ENCODE measurements around the gene ADAMTSL1. TPM values are rescaled to one million over a fixed set of nuclear protein-coding genes. Genes with fewer than 3 reads are reported as not detected.
A peak's percentile ranks its signal among the peaks of the same experiment; 100 is the strongest.

The ADAMTSL1 gene
- total and polyA plus RNA-seq, 9 of the 15 experiments (the other 6 are each of a cell fraction or from before 2014, with no cell fraction given): 0.01 TPM; not detected in 8

DNA sequence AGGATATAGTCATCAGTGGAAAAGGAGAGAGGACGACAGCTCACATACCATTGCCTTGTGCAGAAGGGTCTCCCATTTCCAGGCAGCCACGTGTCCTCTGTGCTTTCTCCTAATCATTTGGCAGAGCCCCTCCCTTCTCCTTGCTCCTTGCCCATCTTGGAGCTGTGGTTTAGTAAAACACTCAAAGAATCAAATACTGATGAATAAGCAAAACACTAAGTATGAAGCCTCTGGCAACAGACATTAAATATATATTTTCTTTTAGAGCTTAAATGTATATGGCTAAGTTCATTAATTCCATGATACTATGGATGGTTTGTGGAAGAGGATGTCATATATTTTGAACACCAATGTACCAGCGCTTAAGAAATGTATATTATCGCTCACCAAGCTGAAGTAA lies 280.6 kb downstream of the ADAMTSL1 start:
- in situ Hi-C loops (cut with MboI) (no loop called here), intact Hi-C loops (cut with micrococcal nuclease) (no loop called here)
- H3K79me2 ChIP-seq (ENCODE audit: control insufficient read depth, insufficient read depth, low read length): no peaks in the 10 kb centered on the region
- no peaks in the 10 kb centered on the region for H4K20me1 ChIP-seq (replicated peaks; ENCODE audit: control insufficient read depth, insufficient read depth, low read length)
- ChIA-PET POLR2A (no interaction called here), CTCF (ENCODE audit: low intra/inter-chr PET ratio) (no interaction called here)
- WGBS (ENCODE audit: insufficient coverage, low coverage, missing lambda C conversion rate): 2% methylated on average over 4 of the region's 4 CpGs
- no peaks in the 10 kb centered on the region for H3K9me1 ChIP-seq (ENCODE audit: control insufficient read depth, insufficient read depth, low read length)
- BruUV-seq (replicated peaks): no TSS peak
- no peak overlapping the region for H3K27ac ChIP-seq (ENCODE audit: extremely low read depth, low read depth, low read length)
- no peak overlapping the region for H3K4me3 ChIP-seq
- no peak overlapping the region for H3K9ac ChIP-seq (ENCODE audit: insufficient read depth in 1 of 2, low read depth in 2 of 2, low read length in 2 of 2)
- no peaks in the 10 kb centered on the region for H3K9me3 ChIP-seq (replicated peaks; ENCODE audit: control insufficient read depth, insufficient read depth, low read depth, low read length)
- no peaks in the 10 kb centered on the region for H3K4me1 ChIP-seq (replicated peaks in 1 of 2; ENCODE audit: control insufficient read depth in 2 of 2, insufficient read depth in 2 of 2, low read length in 2 of 2)
- FAIRE-seq (no peak), DNase-seq (ENCODE audit: extremely low read depth in 1 of 4, low spot score in 3 of 4) (no peak), ATAC-seq (no peak)
- no peak overlapping the region for H2AFZ ChIP-seq (ENCODE audit: low read depth, low read length)
- H3K4me2 ChIP-seq (ENCODE audit: insufficient read depth, low read length): no peak overlapping the region
- no peaks in the 10 kb centered on the region for H3K36me3 ChIP-seq (ENCODE audit: control insufficient read depth, insufficient read depth, low read length)
- TF ChIP-seq ZBTB7A (IDR thresholded peaks at IDR 0.05; ENCODE audit: borderline replicate concordance, control insufficient read depth, low read depth, low read length): no peak
- TF ChIP-seq TGIF2 (CRISPR knock-in tag; IDR thresholded peaks at IDR 0.05): no peak
- TF ChIP-seq L3MBTL2 (IDR thresholded peaks at IDR 0.05): no peak
- TF ChIP-seq ZBTB1 (CRISPR knock-in tag; IDR thresholded peaks at IDR 0.05; ENCODE audit: borderline replicate concordance, low read depth): no peak
- TF ChIP-seq FOXJ3 (CRISPR knock-in tag; IDR thresholded peaks at IDR 0.05): no peak
- TF ChIP-seq CBX3 (IDR thresholded peaks at IDR 0.05; ENCODE audit: borderline replicate concordance in 1 of 2, low read length in 2 of 2): no peak
- H3K27me3 ChIP-seq (ENCODE audit: control insufficient read depth in 2 of 2, insufficient read depth in 2 of 2, low read length in 2 of 2): no peaks in the 10 kb centered on the region

GRCh38 chr9:18755263-18755662 lies 281.3 kb downstream of the ADAMTSL1 start:
- no peaks in the 10 kb centered on the region for H3K9me3 ChIP-seq (replicated peaks; ENCODE audit: control insufficient read depth, insufficient read depth, low read depth, low read length)
- no TSS peak for BruUV-seq (replicated peaks)
- no peak overlapping the region for H3K9ac ChIP-seq (ENCODE audit: insufficient read depth in 1 of 2, low read depth in 2 of 2, low read length in 2 of 2)
- no peaks in the 10 kb centered on the region for H3K79me2 ChIP-seq (ENCODE audit: control insufficient read depth, insufficient read depth, low read length)
- H4K20me1 ChIP-seq (replicated peaks; ENCODE audit: control insufficient read depth, insufficient read depth, low read length): no peaks in the 10 kb centered on the region
- no peak for DNase-seq (ENCODE audit: extremely low read depth in 1 of 4, low spot score in 3 of 4)
- intact Hi-C loops (cut with micrococcal nuclease) (no loop called here), in situ Hi-C loops (cut with MboI) (no loop called here)
- WGBS (ENCODE audit: insufficient coverage, low coverage, missing lambda C conversion rate): 4% methylated on average over 2 of the region's 2 CpGs
- no peak for ATAC-seq
- H3K36me3 ChIP-seq (ENCODE audit: control insufficient read depth, insufficient read depth, low read length): no peaks in the 10 kb centered on the region
- ChIA-PET CTCF (ENCODE audit: low intra/inter-chr PET ratio) (no interaction called here), POLR2A (interaction anchor here (0.6 kb wide), 1 partner anchor 13 kb away, joined by 3 read pairs; no protein-coding TSS in a partner anchor)
- no peak for FAIRE-seq
- no peak overlapping the region for H3K4me2 ChIP-seq (ENCODE audit: insufficient read depth, low read length)
- H2AFZ ChIP-seq (ENCODE audit: low read depth, low read length): no peak overlapping the region
- no peaks in the 10 kb centered on the region for H3K4me1 ChIP-seq (replicated peaks in 1 of 2; ENCODE audit: control insufficient read depth in 2 of 2, insufficient read depth in 2 of 2, low read length in 2 of 2)
- no peaks in the 10 kb centered on the region for H3K9me1 ChIP-seq (ENCODE audit: control insufficient read depth, insufficient read depth, low read length)
- no peak overlapping the region for H3K27ac ChIP-seq (ENCODE audit: extremely low read depth, low read depth, low read length)
- H3K27me3 ChIP-seq (ENCODE audit: control insufficient read depth in 2 of 2, insufficient read depth in 2 of 2, low read length in 2 of 2): no peaks in the 10 kb centered on the region
- TF ChIP-seq ZNF316 (IDR thresholded peaks at IDR 0.05): peak; percentile 74
- TF ChIP-seq CBFB (CRISPR knock-in tag; IDR thresholded peaks at IDR 0.05): no peak
- no peak for TF ChIP-seq NONO (IDR thresholded peaks at IDR 0.05; ENCODE audit: low read depth in 2 of 2, low read length in 1 of 2)
- TF ChIP-seq MCM7 (IDR thresholded peaks at IDR 0.05): no peak
- no peak for TF ChIP-seq ARNT (IDR thresholded peaks at IDR 0.05)
- TF ChIP-seq MAFK (IDR thresholded peaks at IDR 0.05; ENCODE audit: low read length): peak; percentile 81
- TF ChIP-seq MAFF (IDR thresholded peaks at IDR 0.05; ENCODE audit: low read length): peak; percentile 81
- TF ChIP-seq C11orf30 (IDR thresholded peaks at IDR 0.05; ENCODE audit: low read depth): peak; percentile 60
- TF ChIP-seq MAFG (tag; conservative IDR thresholded peaks at IDR 0.05): peak; percentile 63
- H3K4me3 ChIP-seq: no peak overlapping the region

Data from K562 (cell line).